ENCODE measurements around the gene KIAA0319L.
"Not testable (repeated sequence)": the region's sequence is repeated elsewhere in the genome, so short reads cannot be mapped to it uniquely, and the experiment has no call there.

DNA sequence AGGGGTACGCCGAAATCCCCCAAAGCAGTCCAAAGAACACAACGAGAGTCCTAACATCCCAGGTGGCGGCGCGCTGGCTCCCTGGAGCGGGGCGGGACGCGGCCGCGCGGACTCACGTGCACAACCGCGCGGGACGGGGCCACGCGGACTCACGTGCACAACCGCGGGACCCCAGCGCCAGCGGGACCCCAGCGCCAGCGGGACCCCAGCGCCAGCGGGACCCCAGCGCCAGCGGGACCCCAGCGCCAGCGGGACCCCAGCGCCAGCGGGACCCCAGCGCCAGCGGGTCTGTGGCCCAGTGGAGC is 19.5 kb upstream of the KIAA0319L start:
- TF ChIP-seq CTCF (conservative IDR thresholded peaks at IDR 0.05; ENCODE audit: low read length); EZH2phosphoT487 (IDR thresholded peaks at IDR 0.05; ENCODE audit: borderline replicate concordance, low read depth, low read length): not testable (repeated sequence)

Measured in OCI-LY7 (cell line).